NB4 (cell line): ENCODE data around the gene DIS3L2.
A peak's percentile ranks its signal among the peaks of the same experiment; 100 is the strongest.

ENCODE experiments used
- DNase-seq: peaks from one replicate; pipeline ENCODE4 v3.0.0; 2010; ENCODE audit warnings: low read depth
- H3K4me3 ChIP-seq: one replicate; pipeline ENCODE4 v1.5.1; 2011; ENCODE audit warnings: mild to moderate bottlenecking, low read depth, low read length, moderate library complexity
- MYC ChIP-seq: IDR thresholded peaks from 2 replicates; pipeline ENCODE4 v1.6.1; 2011; ENCODE audit warnings: low read depth, low read length
- POLR2A ChIP-seq: IDR thresholded peaks from 2 replicates; pipeline ENCODE4 v1.6.1; 2011; ENCODE audit warnings: mild to moderate bottlenecking; ENCODE audit not compliant: insufficient read length; ENCODE audit errors: extremely low read depth
- TF ChIP-seq, protein P1 (sequence below): IDR thresholded peaks from 2 replicates; pipeline ENCODE4 v1.6.1; 2011; ENCODE audit warnings: low read depth, low read length
- TF ChIP-seq, protein P2 (sequence below): IDR thresholded peaks from one replicate; pipeline ENCODE4 v1.5.1; 2012; ENCODE audit warnings: low read depth, low read length

Gene DIS3L2

GRCh38 chr2:231931481-231931915 lies 30.0 kb upstream of the DIS3L2 start:
- TF ChIP-seq, protein P1, sequence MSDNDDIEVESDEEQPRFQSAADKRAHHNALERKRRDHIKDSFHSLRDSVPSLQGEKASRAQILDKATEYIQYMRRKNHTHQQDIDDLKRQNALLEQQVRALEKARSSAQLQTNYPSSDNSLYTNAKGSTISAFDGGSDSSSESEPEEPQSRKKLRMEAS: no peak
- TF ChIP-seq MYC (no peak), POLR2A (no peak)
- TF ChIP-seq, protein P2, sequence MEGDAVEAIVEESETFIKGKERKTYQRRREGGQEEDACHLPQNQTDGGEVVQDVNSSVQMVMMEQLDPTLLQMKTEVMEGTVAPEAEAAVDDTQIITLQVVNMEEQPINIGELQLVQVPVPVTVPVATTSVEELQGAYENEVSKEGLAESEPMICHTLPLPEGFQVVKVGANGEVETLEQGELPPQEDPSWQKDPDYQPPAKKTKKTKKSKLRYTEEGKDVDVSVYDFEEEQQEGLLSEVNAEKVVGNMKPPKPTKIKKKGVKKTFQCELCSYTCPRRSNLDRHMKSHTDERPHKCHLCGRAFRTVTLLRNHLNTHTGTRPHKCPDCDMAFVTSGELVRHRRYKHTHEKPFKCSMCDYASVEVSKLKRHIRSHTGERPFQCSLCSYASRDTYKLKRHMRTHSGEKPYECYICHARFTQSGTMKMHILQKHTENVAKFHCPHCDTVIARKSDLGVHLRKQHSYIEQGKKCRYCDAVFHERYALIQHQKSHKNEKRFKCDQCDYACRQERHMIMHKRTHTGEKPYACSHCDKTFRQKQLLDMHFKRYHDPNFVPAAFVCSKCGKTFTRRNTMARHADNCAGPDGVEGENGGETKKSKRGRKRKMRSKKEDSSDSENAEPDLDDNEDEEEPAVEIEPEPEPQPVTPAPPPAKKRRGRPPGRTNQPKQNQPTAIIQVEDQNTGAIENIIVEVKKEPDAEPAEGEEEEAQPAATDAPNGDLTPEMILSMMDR: no peak
- no peak for DNase-seq
- no peak overlapping the region for H3K4me3 ChIP-seq

DNA sequence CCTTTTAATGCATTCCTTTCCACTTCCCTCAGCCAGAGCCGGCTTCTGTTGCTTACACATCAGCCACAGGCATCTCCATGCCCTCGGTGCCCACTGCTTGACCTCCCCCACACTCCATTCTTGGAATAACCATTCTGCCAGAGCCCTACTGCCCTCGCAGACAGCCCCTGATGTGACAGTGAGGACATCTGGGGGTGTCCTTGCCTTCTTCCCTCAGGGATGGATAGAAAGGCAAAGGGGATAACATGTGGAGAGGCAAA lies 28.9 kb upstream of the DIS3L2 start:
- no peak for DNase-seq
- TF ChIP-seq, protein P2: no peak
- H3K4me3 ChIP-seq: no peak overlapping the region

GRCh38 chr2:231932985-231933915 lies 28.3 kb upstream of the DIS3L2 start:
- TF ChIP-seq, protein P2: no peak
- TF ChIP-seq, protein P1: no peak
- no peak for TF ChIP-seq POLR2A
- no peak for TF ChIP-seq MYC
- no peak overlapping the region for H3K4me3 ChIP-seq
- no peak for DNase-seq

DNA sequence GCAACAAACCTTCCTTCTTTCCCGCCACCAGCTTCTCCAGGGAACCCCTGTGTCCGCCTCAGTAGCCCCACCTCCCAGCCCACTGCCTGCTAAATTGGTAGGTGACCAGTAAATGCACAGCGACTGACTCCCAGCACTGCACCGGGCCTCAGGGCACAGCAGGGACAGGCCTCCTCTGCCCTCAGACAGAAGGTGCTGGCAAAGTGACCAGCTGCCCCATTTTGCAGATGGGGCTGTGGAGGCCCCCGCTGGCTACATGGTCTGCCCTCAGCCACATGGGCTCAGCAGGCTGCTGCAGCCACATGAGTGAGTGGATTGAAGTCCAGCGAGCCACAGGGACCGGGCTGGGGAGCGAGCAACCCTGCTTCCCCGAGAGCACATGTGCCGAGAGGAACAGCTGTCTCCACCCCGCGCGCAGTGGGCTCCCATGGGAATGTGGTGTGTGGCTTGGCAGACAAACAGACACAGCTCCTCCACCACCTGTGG lies 27.6 kb upstream of the DIS3L2 start:
- TF ChIP-seq, protein P2: no peak
- TF ChIP-seq POLR2A: no peak
- no peak for TF ChIP-seq MYC
- TF ChIP-seq, protein P1: no peak
- DNase-seq: peak; percentile 64
- H3K4me3 ChIP-seq: no peak overlapping the region

- DNase-seq: no peak
- TF ChIP-seq, protein P2: no peak
- no peak for TF ChIP-seq POLR2A
- TF ChIP-seq, protein P1: no peak
- TF ChIP-seq MYC: no peak
- no peak overlapping the region for H3K4me3 ChIP-seq
Measured at GRCh38 chr2:231934441-231935206, 26.9 kb upstream of the DIS3L2 start.
